DND-41 (cell line): ENCODE data around the gene GFOD2.

Experiments used
- ATAC-seq: fragments of 200-7000 bp; cut with Tn5 transposase; 3 replicates; pipeline ENCODE4 v1.9.1; 2021; ENCODE audit warnings: low read depth; ENCODE audit not compliant: insufficient read depth
- DNase-seq: peaks from one replicate; pipeline ENCODE4 v3.0.0-alpha.2; 2020
- H2AFZ ChIP-seq: 2 replicates; pipeline ENCODE4 v1.6.0; 2012; ENCODE audit warnings: low read depth, low read length
- H3K27ac ChIP-seq: 2 replicates; pipeline ENCODE4 v1.5.1; 2012; ENCODE audit warnings: low read length, inconsistent platforms
- H3K27me3 ChIP-seq: fragments of 200-600 bp; sonication (generic); 2 replicates; pipeline ENCODE4 v1.6.0; 2012; ENCODE audit warnings: low read length, mild to moderate bottlenecking, inconsistent platforms; ENCODE audit not compliant: insufficient read depth, poor library complexity
- H3K36me3 ChIP-seq: 2 replicates; pipeline ENCODE4 v1.5.1; 2012; ENCODE audit warnings: low read length, inconsistent platforms; ENCODE audit not compliant: insufficient read depth
- H3K4me1 ChIP-seq: 2 replicates; pipeline ENCODE4 v1.5.1; 2012; ENCODE audit warnings: mild to moderate bottlenecking, low read length; ENCODE audit not compliant: insufficient read depth
- H3K4me2 ChIP-seq: 2 replicates; pipeline ENCODE4 v1.6.0; 2012; ENCODE audit warnings: mild to moderate bottlenecking, moderate library complexity, low read length, inconsistent platforms; ENCODE audit not compliant: insufficient read depth
- H3K4me3 ChIP-seq, 2 experiments: fragments of 200-600 bp in 1 of 2; shearing (Covaris generic) in 1 of 2; 2 replicates each; pipeline ENCODE4 v1.5.1; 2012 to 2016; ENCODE audit warnings: inconsistent platforms in 2 of 2, low read length in 2 of 2, mild to moderate bottlenecking in 2 of 2, low read depth in 1 of 2, moderate library complexity in 1 of 2
- H3K79me2 ChIP-seq: 2 replicates; pipeline ENCODE4 v1.6.0; 2012; ENCODE audit warnings: low read length, inconsistent platforms; ENCODE audit not compliant: insufficient read depth
- H3K9ac ChIP-seq: 2 replicates; pipeline ENCODE4 v1.6.0; 2012; ENCODE audit warnings: low read depth, mild to moderate bottlenecking, inconsistent platforms, low read length, moderate library complexity
- H3K9me3 ChIP-seq: 2 replicates; pipeline ENCODE4 v1.5.1; 2012; ENCODE audit warnings: low read length, moderate library complexity, mild to moderate bottlenecking, inconsistent platforms; ENCODE audit not compliant: insufficient read depth, severe bottlenecking
- H4K20me1 ChIP-seq: 2 replicates; pipeline ENCODE4 v1.6.0; 2012; ENCODE audit warnings: low read length; ENCODE audit not compliant: insufficient read depth
- CTCF ChIP-seq: IDR thresholded peaks from 2 replicates; pipeline ENCODE4 v1.5.1; 2012; ENCODE audit warnings: borderline replicate concordance, low read length, moderate library complexity, mild to moderate bottlenecking; ENCODE audit not compliant: poor library complexity, severe bottlenecking; ENCODE audit errors: extremely low read depth
- EZH2 ChIP-seq: IDR thresholded peaks from 3 replicates; pipeline ENCODE4 v1.6.1; 2012; ENCODE audit warnings: borderline replicate concordance, low read depth, mild to moderate bottlenecking, moderate library complexity, low read length, inconsistent platforms; ENCODE audit not compliant: severe bottlenecking

GFOD2 gene

DNA sequence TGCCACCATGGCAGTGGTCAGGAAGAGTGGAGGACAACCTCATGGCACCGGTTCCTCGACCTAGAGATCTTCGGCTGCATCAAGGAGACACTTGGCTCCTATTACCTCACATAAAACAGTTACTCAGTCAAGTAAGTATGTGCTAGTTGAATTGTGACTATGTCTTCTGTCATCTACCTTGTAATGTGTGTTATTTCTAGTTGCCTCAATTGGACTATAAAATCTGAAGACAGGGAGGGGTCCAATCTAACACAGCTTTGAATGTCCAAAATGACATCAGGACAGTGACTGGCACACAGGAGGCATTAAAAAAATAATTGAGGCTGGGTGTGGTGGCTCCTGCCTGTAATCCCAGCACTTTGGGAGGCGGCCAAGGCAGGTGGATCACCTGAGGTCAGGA is 35.3 kb downstream of the GFOD2 start:
- Histone ChIP-seq H3K36me3 (peaks cover 35% of the 10 kb centered on the region), H3K4me3 (no peak overlapping the region), H3K4me1 (no peaks in the 10 kb centered on the region), H2AFZ (no peak overlapping the region), H3K4me2 (no peak overlapping the region), H3K27me3 (no peaks in the 10 kb centered on the region), H3K9ac (no peak overlapping the region), H4K20me1 (no peaks in the 10 kb centered on the region), H3K79me2 (0 out of 2 replicates have a peak, but pooled peaks cover 5% of the 10 kb centered on the region), H3K9me3 (no peaks in the 10 kb centered on the region), H3K27ac (no peak overlapping the region)
- ATAC-seq, result no peak
- DNase-seq, result no peak
- no peak for TF ChIP-seq EZH2

DNA sequence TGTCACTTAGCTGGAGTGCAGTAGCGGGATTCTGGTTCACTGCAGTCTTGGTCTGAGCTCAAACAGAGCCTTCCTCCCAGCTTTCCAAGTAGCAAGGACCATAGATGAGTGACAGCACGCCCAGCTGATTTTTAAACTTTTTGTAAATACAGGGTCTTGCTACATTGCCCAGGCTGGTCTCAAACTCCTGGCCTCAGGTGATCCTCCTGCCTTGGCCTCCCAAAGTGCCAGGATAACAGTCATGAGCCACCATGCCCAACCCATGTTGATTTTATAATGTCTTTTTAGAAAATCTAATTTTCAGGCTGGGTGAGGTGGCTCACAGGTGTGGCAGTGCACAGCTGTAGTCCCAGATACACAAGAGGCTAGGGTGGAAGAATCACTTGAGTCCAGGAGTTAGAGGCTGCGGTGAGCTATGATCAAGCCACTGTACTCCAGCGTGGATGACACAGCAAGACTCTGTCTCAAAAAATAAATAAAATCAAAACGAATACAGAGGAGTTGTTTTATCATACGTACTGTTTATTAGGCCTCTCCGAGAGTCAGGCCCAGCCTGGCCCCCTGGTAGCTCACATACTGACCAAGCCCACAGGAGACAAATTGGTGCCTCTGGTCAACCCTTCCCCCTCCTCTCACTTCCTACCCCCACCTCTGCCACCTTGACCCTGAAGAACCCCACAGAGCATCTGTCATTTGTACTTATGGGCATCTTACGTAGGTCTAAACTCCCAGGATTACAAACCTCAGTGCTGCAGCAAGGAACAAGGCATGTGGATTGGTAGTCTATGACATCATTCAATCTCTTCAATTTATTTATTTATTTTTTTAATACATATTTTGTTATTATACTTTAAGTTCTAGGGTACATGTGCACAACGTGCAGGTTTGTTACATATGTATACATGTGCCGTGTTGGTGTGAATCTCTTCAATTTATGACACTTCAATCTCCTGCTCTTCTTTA is 38.9 kb downstream of the GFOD2 start:
- Histone ChIP-seq H4K20me1 (no peaks in the 10 kb centered on the region), H3K27me3 (no peaks in the 10 kb centered on the region), H3K9ac (no peak overlapping the region), H3K4me2 (no peak overlapping the region), H3K79me2 (no peaks in the 10 kb centered on the region), H3K9me3 (no peaks in the 10 kb centered on the region), H3K4me3 (no peak overlapping the region), H2AFZ (no peak overlapping the region), H3K27ac (no peak overlapping the region), H3K36me3 (peaks cover 44% of the 10 kb centered on the region), H3K4me1 (no peaks in the 10 kb centered on the region)
- TF ChIP-seq CTCF (no peak), EZH2 (no peak)
- no peak for ATAC-seq
- DNase-seq, result no peak

GRCh38 chr16:67678354-67679023 is 40.6 kb downstream of the GFOD2 start:
- peaks cover 37% of the 10 kb centered on the region for H3K36me3 ChIP-seq
- no peak for DNase-seq
- H3K4me1 ChIP-seq, result no peaks in the 10 kb centered on the region
- H3K4me2 ChIP-seq, result no peak overlapping the region
- H3K4me3 ChIP-seq, result no peak overlapping the region
- no peak overlapping the region for H2AFZ ChIP-seq
- H3K27ac ChIP-seq, result no peak overlapping the region
- no peaks in the 10 kb centered on the region for H4K20me1 ChIP-seq
- TF ChIP-seq CTCF (no peak), EZH2 (no peak)
- H3K9me3 ChIP-seq, result no peaks in the 10 kb centered on the region
- H3K27me3 ChIP-seq, result no peaks in the 10 kb centered on the region
- no peak for ATAC-seq
- no peaks in the 10 kb centered on the region for H3K79me2 ChIP-seq
- no peak overlapping the region for H3K9ac ChIP-seq

DNA sequence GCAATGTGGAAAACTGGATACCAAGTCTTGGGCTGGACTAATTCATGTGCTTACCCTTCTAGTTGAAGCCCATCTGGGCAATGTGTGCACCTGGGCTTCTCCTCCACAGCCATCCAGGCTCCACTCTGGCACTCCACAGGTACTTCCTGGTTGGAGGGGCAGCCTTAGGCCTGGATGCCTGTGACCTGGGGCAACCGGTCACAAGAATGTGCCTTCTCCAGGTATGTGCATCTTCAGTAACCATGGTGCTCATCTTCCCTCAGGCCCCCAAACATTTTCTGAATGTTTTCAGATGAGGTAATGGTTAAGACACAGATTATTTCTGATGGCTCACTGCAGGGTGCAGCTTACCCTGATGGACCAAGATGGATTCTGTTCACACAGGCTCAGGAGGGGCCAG is 41.4 kb downstream of the GFOD2 start:
- Histone ChIP-seq H3K4me3 (no peak overlapping the region), H3K36me3 (peaks cover 35% of the 10 kb centered on the region; the same call in 1 of the 2 replicates), H3K27ac (no peak overlapping the region), H3K4me2 (no peak overlapping the region), H3K79me2 (no peaks in the 10 kb centered on the region), H3K9me3 (no peaks in the 10 kb centered on the region), H3K4me1 (no peaks in the 10 kb centered on the region), H4K20me1 (no peaks in the 10 kb centered on the region; the same call in 1 of the 2 replicates), H3K9ac (no peak overlapping the region), H2AFZ (no peak overlapping the region), H3K27me3 (no peaks in the 10 kb centered on the region)
- TF ChIP-seq CTCF (no peak), EZH2 (no peak)
- no peak for DNase-seq
- no peak for ATAC-seq
